HG03108 (cell line): ENCODE measurements around the gene NOB1.
"Not testable (repeated sequence)": the region's sequence is repeated elsewhere in the genome, so short reads cannot be mapped to it uniquely, and the experiment has no call there.

Source experiments
- ATAC-seq: cut with Tn5 transposase; IDR thresholded peaks from one replicate; pipeline ENCODE4 v1.9.1; 2021; ENCODE audit warnings: moderate library complexity; ENCODE audit not compliant: unreplicated experiment

The NOB1 gene

DNA sequence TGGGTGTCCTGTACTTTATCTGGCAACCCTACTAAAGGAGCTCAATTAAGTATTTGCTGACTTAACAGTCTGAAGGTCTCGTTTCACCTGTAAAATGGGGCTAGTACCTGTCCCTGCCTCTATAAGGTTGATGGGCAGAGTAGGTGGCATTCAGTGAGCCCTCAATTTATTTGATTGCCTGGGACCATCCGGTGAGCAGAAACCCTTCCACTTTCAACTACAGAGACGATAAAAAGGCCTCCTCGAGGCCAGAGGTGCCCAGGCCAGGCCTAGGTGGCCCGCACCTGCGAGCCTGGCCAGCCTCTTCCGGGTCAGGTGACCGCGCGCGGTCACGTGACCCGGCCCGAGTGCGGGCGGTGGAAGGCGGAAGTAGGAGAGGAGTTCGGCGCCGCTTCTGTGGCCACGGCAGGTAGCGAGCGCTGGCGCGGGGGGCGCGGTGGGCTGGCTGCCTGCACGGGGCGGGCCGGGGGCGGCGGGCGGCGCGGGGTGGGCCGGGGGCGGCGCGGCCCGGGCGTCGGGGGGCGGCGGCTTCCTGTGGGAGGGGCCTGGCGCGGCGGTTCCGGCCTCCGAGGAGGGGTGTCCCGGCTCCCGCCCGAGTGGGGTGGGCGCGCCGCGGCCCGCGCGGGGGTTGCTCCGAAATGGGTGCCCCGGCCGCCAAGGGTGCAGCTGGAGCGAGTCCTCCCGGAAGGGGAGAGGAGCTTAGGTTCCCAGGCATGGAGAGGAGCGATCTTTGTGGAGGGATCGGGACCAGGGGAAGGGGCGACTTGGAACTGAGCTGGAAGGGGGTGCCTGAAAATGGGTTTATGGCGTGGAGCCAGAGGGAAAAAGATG lies 7.5 kb upstream of the NOB1 start, which contains the start of gene WWP2:
Gene WWP2, plus strand, starts transcription at position 350 of the 831 bp plus-strand sequence. CDS start 24,679 bp downstream, outside the sequence.
- peak; percentile 76 for ATAC-seq

DNA sequence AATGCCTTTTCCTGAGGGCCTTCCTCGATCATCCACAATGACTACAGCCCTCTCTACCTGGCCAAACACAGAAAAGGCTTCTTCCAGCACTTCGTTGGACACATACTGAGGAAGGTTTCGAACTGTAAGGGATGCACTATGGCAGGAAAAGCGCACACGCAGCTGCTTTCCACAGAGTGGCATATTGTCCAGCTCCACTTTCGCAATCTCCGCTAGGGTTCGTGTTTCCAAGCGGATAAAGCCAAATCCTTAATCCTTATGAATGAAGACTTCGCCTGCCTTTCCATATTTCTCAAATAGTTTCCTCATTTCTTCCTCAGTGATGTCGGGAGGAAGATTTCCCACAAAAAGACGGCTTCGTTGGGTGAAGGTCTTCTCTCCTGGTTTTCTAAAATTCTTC lies 2.6 kb upstream of the NOB1 start:
- ATAC-seq = not testable (repeated sequence)

DNA sequence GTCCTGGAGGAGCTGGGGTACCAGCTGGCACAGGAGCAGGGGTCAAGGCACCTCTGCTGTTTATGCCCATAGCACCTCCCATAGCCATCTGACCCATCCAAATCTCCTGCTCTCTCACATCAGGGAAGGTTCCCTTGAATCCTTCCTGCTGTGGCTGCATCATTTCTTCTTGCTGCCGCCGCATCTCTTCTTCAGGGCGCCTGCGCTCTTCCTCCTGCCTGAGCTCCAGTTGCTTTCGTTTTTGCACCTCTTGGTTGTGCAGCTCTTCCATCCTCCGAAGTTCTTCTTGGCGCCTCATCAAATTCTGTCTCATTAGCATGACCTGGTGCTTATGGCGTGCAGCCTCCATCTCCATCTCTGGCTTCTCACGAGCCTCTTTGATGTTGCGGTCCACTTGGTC lies 2.0 kb upstream of the NOB1 start:
- no peak for ATAC-seq

DNA sequence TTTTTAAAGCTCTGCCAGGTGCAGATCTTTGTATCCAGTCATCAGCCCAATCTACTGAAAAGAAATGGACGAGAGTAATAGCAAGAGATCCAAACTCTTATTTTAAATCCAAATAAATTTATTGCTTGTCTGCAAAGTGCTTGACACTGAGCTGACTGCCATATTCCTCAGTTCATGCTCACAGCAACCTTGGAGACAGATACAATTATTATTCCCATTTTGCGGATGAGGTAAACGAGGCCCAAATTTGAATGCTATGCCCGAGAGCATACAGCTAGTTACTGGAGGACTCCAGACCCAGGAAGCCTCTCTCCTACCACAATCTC lies 620 bp downstream of the NOB1 start:
- no peak for ATAC-seq

DNA sequence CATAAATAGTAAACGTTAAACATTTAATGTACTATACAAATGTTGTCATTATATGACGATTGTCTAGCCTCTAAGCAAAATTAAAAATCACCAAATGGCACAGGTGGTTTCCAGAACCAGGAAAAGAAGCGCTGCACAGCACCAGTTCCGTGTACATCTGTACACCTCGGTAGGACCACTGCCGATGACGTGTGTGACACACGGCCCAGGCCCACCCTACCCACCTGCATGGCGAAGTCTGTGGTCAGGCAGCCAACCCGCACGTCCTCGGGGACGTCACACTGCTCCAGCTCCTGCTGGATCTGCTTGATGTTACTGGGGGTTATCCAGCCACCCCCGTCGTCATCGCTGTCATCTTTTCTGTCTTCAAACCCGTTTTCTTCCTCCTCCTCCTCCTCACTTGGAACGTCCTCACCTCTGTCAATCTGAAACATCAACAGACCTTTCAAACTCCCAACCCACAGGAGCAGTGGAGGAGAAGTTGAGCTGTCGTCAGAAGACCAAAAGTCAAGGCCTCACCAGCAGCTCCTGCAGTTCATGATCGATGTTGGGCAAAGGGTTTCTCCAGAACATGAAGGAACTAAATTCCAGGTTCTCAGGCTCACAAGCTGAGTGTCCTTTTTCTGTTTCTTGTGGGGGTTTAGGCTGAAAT lies 5.9 kb downstream of the NOB1 start:
- ATAC-seq = no peak

DNA sequence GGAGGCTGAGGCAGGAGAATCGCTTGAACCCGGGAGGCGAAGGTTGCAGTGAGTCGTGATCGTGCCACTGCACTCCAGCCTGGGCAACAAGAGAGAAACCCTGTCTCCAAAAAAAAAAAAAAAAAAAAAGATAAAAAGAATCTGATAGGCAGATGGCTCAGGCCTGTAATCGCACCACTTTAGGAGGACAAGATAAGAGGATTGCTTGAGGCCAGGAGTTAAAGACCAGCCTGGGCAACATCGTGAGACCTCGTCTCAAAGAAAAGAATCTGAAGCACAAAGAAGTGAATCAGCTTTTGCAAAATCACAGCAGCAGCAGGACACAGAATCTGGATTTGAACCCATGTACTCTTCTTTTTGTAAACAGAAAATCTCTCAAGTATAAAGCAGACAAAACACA lies 7.6 kb downstream of the NOB1 start:
- no peak for ATAC-seq

DNA sequence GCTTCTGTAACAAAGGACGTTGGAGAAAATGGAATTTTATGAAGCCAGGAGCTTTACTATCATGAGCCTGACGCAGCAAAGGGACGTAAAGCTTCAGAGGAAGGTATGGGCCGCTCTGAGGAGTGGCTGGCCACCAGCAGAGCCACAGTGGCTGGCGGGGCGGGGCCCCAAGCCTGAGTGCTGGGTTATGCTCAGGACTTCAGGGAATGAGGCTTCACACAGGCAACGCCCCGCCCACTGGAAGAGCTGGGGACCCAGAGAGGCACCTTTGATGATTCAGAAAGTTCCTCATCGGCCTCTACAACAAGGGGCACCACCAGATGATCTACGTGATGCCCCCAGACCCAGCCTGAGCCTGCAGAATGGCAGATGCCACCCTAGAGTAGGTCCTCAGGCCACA lies 8.8 kb downstream of the NOB1 start:
- no peak for ATAC-seq

DNA sequence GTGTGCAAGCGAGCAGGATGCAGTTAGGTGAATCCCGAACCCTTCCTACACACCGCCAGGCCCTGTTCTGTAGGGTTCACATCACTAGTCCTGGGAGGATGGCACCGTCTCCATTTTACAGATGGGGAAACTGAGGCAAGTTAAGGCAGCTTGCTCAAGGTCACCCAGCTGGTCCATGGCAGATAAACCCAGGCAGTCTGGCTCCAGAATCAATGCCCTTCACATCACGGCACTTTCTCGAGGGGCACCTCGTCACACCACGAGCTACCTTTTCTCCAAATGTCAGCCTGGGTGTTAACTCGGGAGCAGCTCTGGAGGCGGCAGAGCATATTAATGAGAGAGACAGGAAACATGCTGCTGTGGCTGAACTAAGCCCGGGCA lies 9.5 kb downstream of the NOB1 start:
- no peak for ATAC-seq

DNA sequence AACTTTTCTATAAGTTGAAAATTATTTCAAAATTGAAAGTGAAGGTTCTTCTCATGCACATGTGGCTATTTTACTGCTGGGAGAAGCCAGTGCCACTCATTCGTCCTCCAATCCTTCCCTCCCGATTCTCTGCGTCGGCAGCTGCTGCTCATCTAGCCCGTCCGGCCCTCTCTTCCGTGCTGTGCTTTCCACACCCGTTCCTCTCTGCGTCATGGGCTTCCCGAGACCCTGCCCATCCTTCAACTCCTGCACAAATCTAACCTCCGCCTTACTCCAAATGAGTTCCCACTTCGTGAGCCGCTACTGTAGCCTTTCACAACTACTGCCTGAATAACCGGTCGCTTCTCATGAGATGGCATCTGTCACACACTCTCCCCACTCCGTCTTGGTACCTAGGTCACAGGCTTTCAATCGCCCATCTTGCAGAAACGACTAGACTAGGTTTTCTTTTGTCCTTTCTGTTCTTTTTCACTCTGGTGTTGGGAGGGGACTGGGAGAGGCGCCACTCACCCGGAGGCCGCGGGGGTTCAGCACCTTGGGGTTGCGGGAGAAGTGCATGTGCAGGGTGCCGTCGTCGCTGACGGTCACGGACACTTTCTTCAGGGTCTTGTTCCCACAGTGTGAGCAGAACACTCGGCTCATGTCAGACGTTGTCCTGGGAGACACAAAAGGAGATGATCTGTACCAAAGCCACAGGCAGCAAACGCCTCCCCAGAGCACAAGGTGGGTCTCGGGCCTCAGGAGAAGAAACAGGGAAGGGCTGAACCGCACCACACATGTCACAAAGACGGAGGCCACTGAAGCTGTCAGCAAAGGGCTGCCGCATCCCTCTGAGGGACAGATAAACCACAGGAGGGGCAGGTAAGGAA lies 10.1 kb downstream of the NOB1 start:
- ATAC-seq = no peak

DNA sequence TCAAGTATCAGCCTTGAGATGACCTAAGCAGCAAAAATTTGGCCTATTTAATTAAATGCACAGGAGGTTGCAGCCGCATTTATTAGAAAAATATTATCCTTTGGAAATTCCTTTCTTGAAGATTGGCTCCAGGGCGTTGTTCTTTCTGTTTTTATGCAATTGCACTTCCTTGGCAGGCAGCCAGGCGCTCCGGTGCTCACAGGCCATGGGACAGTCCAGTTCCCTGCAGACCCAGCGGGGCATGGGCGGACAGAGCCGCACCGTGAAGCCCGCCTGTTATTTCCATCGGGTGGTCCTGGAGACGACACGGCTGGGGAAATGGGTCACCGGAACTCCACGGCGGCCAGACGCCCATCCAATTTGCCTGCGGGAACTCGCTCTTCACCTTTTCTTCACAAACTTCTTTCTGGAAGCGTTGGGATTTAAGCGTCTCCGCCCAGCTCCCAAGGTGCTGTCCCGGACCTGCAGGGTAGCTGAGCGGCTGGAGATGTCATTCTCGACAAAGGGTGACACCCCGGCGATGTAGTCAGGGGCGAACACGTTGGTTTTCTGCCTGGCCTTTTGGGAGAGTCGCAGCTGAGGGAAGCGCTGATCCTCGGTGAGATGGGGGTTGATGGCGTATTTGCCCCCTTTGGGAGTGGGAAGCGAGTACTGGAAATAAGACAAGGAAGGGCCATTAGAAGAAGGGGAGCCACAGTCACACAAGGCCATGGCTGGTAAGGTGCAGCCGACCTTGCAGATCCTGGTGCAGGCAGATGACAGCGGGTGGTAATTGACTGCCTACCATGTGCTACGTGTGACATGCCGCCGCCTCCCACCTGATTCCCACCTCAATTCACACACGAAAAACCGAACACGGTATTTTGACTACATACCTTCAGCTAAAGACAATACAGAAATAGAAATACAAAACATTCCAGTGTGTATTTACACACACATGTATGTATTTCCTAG lies 12.5 kb downstream of the NOB1 start:
- ATAC-seq = no peak

DNA sequence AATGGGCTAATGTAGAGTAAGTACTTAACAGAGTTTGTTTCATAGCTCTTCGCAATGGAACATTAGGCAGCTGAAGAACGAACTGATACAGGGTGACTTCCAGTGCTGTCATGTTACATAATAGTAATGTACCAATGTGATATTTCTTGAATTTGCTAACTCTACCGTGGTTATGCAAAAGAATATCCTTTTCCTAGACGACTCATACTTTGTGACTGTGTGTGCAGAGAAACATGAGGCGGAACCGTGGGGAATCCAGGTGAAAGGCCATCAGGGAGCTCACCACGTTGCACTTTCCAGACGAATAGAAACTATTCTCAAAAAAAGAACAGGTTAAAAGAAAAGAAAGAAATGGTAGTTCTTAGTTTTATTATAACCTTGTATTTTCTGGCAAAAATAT lies 13.2 kb downstream of the NOB1 start:
- no peak for ATAC-seq

DNA sequence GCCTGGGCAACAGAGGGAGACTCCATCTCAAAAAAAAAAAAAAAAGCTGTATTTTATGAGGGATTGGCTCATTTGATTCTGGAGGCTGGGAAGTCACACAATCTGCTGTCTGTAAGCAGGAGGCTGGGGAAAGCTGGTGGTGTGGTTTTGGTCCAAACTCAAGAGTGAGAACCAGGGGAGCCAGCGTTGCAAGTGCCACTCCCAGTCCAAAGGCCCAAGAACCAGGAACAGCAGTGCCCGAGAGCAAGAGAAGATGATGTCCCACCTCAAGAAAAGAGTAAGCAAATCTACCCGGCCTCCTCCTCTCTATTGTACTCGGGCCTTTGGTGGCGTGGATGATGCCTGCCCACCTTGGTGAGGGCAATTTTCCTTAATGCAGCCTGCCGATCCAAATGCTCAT lies 22.6 kb downstream of the NOB1 start:
- no peak for ATAC-seq

DNA sequence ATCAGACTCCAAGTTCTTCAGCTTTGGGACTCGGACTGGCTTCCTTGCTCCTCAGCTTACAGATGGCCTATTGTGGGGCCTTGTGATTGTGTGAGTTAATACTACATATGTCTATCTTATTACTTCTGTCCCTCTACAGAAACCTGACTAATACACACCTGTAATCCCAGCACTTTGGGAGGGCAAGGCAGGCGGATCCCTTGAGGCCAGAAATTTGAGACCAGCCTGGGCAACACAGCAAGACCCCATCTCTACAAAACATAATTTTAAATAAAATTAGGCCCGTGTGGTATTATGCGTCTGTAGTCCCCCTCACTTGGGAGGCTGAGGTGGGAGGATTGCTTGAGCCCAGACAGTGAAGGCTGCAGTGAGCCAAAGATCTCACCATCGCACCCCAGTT lies 23.4 kb downstream of the NOB1 start:
- not testable (repeated sequence) for ATAC-seq

DNA sequence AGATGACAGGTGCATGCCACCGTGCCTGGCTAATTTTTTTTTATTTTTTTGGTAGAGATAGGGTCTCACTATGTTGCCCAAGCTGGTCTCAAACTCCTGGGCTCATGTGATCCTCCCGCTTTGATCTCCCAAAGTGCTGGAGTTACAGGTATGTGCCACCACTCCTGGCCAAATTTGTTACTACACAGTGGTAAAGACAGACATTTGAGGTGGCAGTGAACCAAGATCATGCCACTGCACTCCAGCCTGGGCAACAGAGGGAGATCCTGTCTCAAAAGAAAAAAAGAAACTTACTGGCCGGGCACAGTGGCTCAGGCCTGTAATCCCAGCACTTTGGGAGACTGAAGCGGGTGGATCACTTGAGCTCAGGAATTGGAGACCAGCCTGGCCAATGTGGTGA lies 25.7 kb downstream of the NOB1 start:
- not testable (repeated sequence) for ATAC-seq

DNA sequence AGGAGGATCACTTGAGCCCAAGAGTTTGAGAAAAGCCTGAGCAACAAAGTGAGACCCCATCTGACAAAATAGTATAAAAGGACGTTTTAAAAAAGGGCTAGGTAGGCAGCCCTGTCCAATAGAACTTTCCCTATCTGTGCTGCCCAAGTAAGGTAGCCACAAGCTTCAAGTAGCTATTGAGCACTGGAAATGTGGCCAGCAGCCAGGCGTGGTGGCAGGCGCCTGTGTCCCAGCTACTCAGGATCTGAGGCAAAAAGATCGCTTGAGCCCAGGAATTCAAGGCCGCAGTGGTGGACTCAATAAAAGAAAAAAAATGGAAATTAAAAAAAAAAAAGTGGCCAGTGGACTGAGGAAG lies 26.8 kb downstream of the NOB1 start:
- no peak for ATAC-seq

DNA sequence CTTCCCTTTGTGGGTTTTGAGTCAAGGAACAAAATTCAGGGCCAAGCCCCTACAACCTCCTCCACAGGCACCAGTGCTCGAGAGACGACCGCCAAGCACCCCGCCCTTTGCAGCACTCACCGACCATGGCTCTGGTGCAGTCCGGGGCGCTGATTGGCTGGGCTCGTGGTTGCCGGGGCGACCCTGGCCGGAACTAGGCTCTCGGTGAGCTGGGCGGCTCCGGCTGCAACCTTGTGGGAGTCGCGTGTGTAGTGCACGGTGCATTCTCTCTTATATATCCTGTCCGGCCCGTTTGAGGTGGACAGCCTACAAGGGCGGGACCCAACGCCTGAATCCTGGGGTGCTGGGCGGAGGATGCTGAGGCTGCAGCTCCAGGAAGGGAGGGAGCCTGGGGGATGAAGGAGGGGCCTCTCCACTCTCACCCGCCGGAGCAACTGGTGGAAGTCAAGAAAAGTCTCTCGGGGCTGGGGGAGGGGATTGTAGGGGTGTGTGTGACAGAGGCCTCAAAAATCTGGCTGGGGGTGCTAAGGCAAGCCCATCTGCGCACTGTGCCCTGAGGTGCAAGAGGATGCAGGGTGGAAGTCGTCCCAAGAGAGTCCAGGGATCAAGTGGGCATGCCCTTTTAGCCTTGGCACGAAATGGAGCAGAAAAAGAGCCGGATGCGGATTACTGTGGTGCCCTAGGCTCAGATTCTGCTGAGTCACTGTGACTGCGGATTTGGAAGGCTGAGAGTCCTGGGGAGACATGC lies 28.2 kb downstream of the NOB1 start, which contains the start of gene NQO1:
Gene NQO1, minus strand, starts transcription at position 248 of the 748 bp plus-strand sequence. Its CDS starts 121 bp downstream, at position 127.
- peak; percentile 99 for ATAC-seq

DNA sequence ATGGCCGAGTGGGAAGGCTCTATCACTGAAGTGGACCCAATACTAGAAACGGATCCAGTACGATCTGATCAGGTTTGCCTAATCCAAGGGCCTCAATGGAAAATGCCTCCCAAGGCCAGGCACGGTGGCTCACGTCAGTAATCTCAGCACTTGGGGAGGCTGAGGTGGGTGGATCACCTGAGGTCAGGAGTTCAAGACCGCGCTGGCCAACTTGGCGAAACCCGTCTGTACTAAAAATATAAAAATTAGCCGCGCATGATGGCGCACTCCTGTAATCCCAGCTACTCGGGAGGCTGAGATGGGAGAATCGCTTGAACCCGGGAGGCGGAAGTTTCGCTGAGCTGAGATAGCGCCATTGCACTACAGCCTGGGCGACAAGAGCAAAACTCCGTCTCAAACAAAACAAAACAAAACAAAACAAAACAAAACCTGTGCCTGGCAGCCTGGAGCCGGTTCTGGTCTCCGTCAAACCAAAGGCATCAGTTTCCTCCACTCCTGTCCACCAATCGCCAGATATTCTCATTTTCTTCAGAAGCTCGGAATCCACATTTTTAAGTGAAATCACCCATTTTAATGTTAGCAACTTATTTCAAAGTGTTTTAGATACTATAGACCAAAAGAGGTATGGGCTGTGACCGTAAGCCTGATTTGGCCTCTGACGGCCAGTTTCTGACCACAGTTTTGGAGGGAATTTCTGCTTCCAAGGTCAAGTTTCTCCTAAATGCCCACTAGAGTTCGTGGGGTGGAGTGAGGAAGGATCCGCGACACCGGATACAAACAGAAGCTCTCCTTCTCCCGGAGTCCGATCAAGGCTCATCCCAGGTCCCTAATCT lies 29.0 kb downstream of the NOB1 start:
- ATAC-seq = no peak

DNA sequence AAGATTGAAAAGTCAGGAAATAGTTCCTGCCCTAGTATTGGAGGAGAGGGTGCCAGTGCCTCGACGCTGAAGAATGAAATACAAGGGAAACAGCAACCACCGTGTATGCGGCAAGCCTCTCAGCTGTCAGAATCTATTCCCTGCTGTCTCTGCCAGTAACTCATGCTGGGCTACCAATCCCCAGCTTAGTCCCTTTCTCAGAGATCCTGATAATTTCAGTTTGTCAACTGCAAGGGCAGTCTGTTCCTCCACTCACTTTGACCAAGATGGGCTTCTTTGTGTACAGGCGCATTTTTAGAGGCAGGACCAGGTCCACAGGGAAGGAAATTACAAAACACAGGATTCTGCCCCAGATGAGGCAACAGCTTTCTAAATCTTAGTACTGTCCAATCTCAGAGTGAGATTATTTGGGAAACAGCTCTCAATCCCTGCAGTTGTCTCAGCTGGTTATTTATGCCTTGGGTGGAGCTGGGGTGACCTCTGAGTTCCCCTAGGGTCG lies 29.7 kb downstream of the NOB1 start:
- ATAC-seq = no peak

DNA sequence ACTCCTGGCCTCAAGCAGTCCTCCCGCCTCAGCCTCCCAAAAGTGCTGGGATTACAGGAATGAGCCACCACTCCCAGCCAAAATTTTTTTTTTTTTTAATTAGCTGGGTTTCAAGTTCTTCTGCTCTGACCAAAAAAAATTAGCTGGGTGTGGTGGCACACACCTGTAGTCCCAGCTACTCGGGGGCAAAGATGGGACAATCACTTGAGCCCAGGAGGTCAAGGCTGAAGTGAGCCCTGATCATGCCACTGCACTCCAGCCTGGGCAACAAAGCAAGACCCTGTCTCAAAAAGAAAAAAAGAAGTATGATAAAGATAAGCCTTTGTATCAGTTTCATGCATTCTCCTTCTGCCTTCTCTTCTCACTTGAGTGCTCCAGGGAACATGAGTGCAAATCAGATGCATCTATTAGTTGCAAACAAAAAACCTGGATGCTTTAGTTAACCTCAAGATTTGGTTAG lies 30.3 kb downstream of the NOB1 start:
- ATAC-seq = no peak
